ENCODE data around the gene U2AF1L4.

The U2AF1L4 gene

DNA sequence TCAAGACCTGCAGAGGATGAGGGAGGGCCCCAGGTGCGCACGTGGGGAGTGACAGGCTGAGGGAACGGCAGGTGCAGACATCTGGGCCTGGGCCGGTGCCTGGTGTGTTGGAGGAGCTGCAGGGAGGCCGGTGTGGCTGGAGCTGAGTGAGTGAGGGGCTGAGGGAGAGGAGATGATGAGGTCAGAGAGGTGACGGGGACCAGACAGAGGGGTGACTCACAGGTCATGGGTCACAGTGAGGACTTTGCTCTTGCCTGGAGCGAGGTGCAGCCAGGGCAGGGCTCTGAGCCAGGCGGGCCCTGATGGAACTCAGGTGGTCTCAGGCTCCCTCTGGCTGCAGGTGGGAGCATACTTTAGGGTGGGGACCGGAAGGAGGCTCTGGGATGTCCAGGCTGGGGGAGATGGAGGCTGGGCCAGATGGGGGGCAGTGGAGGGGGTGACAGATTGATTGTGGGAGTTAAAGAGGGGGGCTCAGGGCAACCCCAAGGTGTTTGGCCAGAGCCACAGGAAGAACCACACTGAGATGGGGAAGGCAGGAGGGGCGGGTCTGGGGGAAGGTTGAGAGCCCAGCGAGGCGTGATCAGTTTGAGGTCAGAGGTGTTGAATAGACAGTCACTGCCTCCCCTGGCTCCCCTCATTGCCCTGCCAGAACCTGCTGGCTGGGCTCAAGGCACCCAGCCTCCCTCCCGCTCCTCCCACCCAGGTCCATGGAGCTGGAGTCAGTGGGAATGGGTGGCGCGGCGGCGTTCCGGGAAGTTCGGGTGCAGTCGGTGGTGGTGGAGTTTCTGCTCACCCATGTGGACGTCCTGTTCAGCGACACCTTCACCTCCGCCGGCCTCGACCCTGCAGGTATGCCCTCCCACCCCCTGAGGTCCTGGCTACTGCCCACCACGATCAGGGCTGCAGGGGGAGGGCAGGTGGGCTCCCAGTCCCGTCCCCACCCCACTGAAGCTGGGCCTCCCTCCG is 38.5 kb upstream of the U2AF1L4 start (continued):
- TF ChIP-seq SP2 (tag by site-specific recombination; IDR thresholded peaks at IDR 0.05): 0 out of 2 replicates have a peak, but pooled peaks have one; percentile 13
- no peak for TF ChIP-seq ZSCAN5A (tag by site-specific recombination; IDR thresholded peaks at IDR 0.05)
- TF ChIP-seq BCL11A (tag by site-specific recombination; IDR thresholded peaks at IDR 0.05; ENCODE audit: low read depth): 0 out of 2 replicates have a peak, but pooled peaks have one; percentile 16

GRCh38 chr19:35782589-35782988 is 37.4 kb upstream of the U2AF1L4 start:
- POLR2A ChIA-PET: interaction anchor here (1.1 kb wide), 1 partner anchor 21 kb away, joined by 3 read pairs; no protein-coding TSS in a partner anchor
- CTCF ChIA-PET: no interaction called here
- Histone ChIP-seq H3K27ac (ENCODE audit: extremely low read depth, low read depth, low read length) (no peak overlapping the region), H3K36me3 (ENCODE audit: control insufficient read depth in 2 of 2, insufficient read depth in 1 of 2, low read length in 2 of 2) (peaks cover 43 to 47% of the 10 kb centered on the region in 2 experiments), H3K4me1 (ENCODE audit: control insufficient read depth, insufficient read depth, low read length) (no peaks in the 10 kb centered on the region), H3K4me3 (ENCODE audit: low read depth, low read length) (no peak overlapping the region), H3K9me3 (ENCODE audit: control insufficient read depth, insufficient read depth, low read depth, low read length) (no peaks in the 10 kb centered on the region)
- TF ChIP-seq ZNF600 (tag by site-specific recombination; IDR thresholded peaks at IDR 0.05) (no peak), HIC1 (tag by site-specific recombination; IDR thresholded peaks at IDR 0.05) (peak; percentile 43; the same call in 1 of the 2 replicates)

DNA sequence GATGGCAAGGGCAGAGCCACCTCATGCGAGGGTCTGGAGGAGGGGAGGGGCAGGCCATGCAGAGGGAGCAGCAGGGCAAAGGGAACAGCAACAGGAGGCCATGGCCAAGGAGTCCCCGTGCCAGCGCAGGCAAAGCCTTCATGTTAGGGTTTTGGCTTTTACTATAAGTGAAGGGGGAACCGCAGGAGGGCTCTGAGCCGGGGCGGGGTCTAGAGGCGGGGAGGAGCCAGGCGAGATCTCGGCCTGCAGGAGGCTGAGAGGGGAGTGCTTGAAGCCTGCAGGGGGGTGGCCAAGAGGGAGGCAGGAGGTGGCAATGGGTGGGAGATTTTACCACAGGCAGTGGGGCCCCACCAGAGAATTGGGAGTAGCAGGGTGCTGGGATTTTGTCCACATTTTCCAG is 36.4 kb upstream of the U2AF1L4 start:
- Histone ChIP-seq H3K4me1 (ENCODE audit: control insufficient read depth, insufficient read depth, low read length) (no peaks in the 10 kb centered on the region; the same call in 1 of the 2 replicates), H3K27ac (ENCODE audit: extremely low read depth, low read depth, low read length) (no peak overlapping the region), H3K4me3 (ENCODE audit: low read depth, low read length) (no peak overlapping the region), H3K9me3 (ENCODE audit: control insufficient read depth, insufficient read depth, low read depth, low read length) (no peaks in the 10 kb centered on the region), H3K36me3 (ENCODE audit: control insufficient read depth in 2 of 2, insufficient read depth in 1 of 2, low read length in 2 of 2) (peaks cover 43 to 48% of the 10 kb centered on the region in 2 experiments)
- ChIA-PET CTCF (interaction anchor here (0.6 kb wide), 1 partner anchor 33 kb away, joined by 3 read pairs; the partner anchor contains the start of gene LIN37), POLR2A (interaction anchor here (0.9 to 1.1 kb wide), 2 partner anchors 8 to 20 kb away, joined by 3 to 8 read pairs; no protein-coding TSS in a partner anchor)
- TF ChIP-seq KLF9 (tag by site-specific recombination; IDR thresholded peaks at IDR 0.05; ENCODE audit: low read depth) (no peak), ZFP3 (tag by site-specific recombination; IDR thresholded peaks at IDR 0.05; ENCODE audit: low read depth) (no peak), ZNF76 (tag by site-specific recombination; IDR thresholded peaks at IDR 0.05; ENCODE audit: borderline replicate concordance, low read depth) (no peak), BCL6B (tag by site-specific recombination; IDR thresholded peaks at IDR 0.05) (no peak), ZNF37A (tag by site-specific recombination; IDR thresholded peaks at IDR 0.05) (no peak), ZNF610 (tag by site-specific recombination; IDR thresholded peaks at IDR 0.05; ENCODE audit: borderline replicate concordance) (no peak), ZBTB11 (tag by site-specific recombination; conservative IDR thresholded peaks at IDR 0.05; ENCODE audit: low read depth) (no peak), ZNF530 (tag by site-specific recombination; IDR thresholded peaks at IDR 0.05; ENCODE audit: low read depth) (no peak), GLIS1 (tag by site-specific recombination; IDR thresholded peaks at IDR 0.05) (peak; percentile 89), RBAK (tag by site-specific recombination; IDR thresholded peaks at IDR 0.05) (no peak), ZNF596 (tag by site-specific recombination; IDR thresholded peaks at IDR 0.05) (no peak), SCRT2 (tag by site-specific recombination; IDR thresholded peaks at IDR 0.05) (0 out of 2 replicates have a peak, but pooled peaks have one; percentile 8), ZNF2 (tag by site-specific recombination; IDR thresholded peaks at IDR 0.05) (no peak), ZNF555 (tag by site-specific recombination; conservative IDR thresholded peaks at IDR 0.05) (no peak), ZNF174 (tag by site-specific recombination; IDR thresholded peaks at IDR 0.05) (no peak), ZNF341 (tag by site-specific recombination; IDR thresholded peaks at IDR 0.05; ENCODE audit: low read depth) (peak; percentile 54), ZSCAN30 (tag by site-specific recombination; IDR thresholded peaks at IDR 0.05) (no peak), GLIS2 (tag by site-specific recombination; IDR thresholded peaks at IDR 0.05) (peak; percentile 70), ZBTB17 (tag by site-specific recombination; IDR thresholded peaks at IDR 0.05) (peak; percentile 52; the same call in 1 of the 2 replicates)

All from HEK293 (cell line).